Subcutaneous adipose tissue (tissue), 4 donors: ENCODE results near the gene EML3. TPM values are rescaled to one million over a fixed set of nuclear protein-coding genes. Genes with fewer than 3 reads are reported as not detected.

Experiments
- total RNA-seq, 4 donors: library from RNA; depleted of rRNA; stranded (reverse); fragments of >200 nt; gene quantifications; one replicate each; pipeline ENCODE4 v1.1.0, GENCODE V29; 2016
- TF ChIP-seq, protein P1 (sequence below): fragments of 450-650 bp; IDR thresholded peaks from one replicate; pipeline ENCODE4 v1.5.1; 2016; ENCODE audit warnings: low read depth, mild to moderate bottlenecking, control low read depth, antibody characterized with exemption, moderate library complexity

Gene EML3
- total RNA-seq, 4 donors from 2014 or later: 22.2 to 130 (median 39.7) TPM

DNA sequence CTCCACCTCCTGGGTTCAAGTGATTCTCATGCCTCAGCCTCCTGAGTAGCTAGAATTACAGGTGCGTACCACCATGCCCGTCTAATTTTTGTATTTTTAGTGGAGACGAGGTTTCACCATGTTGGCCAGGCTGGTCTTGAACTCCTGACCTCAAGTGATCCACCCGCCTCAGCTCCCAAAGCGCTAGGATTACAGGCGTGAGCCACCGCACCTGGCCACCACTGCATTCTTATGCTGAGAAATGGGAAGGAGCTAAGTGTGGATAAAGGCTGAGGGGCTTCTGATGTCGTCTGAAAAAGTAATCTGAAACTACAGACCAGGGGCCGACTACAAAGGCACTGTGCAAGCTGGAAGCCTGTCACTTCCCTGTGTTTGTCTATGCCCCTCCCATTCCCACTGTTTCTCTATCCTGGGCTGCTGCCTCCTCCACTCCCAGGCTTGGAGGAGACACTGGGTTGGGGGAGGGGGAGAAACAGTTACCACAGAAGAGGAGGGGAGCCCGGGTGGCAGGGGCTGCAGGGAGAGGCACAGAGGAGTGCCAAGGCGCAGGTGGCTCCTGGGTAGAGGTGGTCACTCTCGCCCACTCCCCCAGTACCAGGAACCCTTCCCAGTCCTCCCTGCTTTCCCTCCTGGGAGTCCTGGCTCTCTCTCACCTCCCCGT is 8.0 kb downstream of the EML3 start:
- TF ChIP-seq, protein P1, sequence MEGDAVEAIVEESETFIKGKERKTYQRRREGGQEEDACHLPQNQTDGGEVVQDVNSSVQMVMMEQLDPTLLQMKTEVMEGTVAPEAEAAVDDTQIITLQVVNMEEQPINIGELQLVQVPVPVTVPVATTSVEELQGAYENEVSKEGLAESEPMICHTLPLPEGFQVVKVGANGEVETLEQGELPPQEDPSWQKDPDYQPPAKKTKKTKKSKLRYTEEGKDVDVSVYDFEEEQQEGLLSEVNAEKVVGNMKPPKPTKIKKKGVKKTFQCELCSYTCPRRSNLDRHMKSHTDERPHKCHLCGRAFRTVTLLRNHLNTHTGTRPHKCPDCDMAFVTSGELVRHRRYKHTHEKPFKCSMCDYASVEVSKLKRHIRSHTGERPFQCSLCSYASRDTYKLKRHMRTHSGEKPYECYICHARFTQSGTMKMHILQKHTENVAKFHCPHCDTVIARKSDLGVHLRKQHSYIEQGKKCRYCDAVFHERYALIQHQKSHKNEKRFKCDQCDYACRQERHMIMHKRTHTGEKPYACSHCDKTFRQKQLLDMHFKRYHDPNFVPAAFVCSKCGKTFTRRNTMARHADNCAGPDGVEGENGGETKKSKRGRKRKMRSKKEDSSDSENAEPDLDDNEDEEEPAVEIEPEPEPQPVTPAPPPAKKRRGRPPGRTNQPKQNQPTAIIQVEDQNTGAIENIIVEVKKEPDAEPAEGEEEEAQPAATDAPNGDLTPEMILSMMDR: no peak

GRCh38 chr11:62603776-62604299 is 8.7 kb downstream of the EML3 start:
- TF ChIP-seq, protein P1: no peak

- TF ChIP-seq, protein P1: no peak
These were observed 9.5 kb downstream of the EML3 start for GRCh38 chr11:62603072-62603408.

DNA sequence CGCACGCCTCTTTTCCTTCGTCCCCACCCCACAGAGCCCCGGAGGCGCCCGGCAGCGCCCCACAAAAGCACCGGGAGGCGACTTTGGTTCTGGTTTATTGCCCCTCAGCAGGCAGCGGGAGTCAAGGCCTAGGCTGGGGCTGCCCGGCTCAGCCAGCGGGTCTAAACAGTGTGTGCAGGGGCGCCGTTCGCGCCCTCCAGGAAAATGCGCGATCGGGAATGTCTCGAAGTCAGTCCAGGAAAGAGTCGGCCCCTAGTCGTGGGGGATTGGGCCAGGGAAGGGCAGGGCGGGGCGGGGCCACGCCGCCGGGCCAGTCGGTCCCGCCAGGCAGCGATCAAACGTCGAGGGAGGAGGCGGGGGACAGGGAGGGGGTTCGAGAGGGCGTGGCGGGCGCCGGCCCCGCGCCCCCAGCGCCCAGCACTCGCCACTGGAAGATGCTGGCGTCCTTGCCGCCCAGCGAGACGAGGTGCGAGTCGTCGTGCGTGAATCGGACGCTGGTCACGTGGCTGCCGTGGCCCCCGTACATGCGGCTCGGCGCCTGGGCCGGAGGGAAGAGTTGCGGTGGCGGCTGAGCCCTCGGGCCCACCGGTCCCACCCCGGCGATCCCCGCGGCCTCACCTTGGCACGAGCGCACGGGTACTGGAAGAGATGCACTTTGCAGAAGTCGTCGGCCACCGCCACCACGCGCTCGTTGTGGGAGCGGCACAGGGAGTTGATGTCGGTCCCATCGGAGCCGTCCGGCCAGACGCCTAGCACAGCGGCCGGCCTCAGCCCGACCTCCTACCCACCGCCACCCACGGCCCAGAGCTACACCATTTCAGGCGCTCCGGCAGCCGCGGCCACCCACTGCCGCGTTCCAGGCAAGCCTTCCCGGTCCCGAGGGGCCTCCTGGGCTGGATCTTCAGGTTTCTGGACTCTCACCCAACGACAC is 10.2 kb downstream of the EML3 start:
- TF ChIP-seq, protein P1: no peak

- TF ChIP-seq, protein P1: no peak
These were observed 11.0 kb downstream of the EML3 start, which contains the start of gene MTA2 for GRCh38 chr11:62601372-62602140. MTA2 (minus strand) TSS chr11:62601865; CDS start chr11:62601450, 415 bp downstream.

DNA sequence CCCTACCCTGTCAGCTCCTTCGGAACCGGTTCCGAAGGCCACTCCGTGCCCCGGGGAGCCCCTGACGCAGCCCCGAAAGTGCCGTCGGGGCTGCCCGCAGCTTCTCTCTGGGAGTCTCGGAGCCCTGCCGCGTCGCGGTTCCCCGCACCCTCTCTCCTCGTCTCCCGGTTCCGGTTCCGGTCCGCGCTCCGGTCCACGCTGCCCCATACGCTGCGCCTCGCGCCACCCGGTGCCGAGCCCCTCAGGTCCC is 11.5 kb downstream of the EML3 start:
- TF ChIP-seq, protein P1: no peak
